Prostate gland (tissue), 2 donors: ENCODE results near the gene BRD3OS. TPM values are rescaled to one million over a fixed set of nuclear protein-coding genes. Genes with fewer than 3 reads are reported as not detected.

Experiments used
- DNase-seq: peaks from one replicate; pipeline ENCODE4 v3.0.0-alpha.2; 2019; ENCODE audit warnings: low spot score
- H3K27ac ChIP-seq, 2 donors: fragments of 200-600 bp; sonication (generic); 2 replicates each; pipeline ENCODE4 v1.5.1; 2017 to 2019
- H3K27me3 ChIP-seq: fragments of 200-600 bp; sonication (generic); replicated peaks from 2 replicates; pipeline ENCODE4 v1.5.1; 2019; ENCODE audit not compliant: insufficient read depth
- H3K36me3 ChIP-seq, 2 donors: fragments of 200-600 bp; sonication (generic); 1 replicate in 1 of 2; 2 replicates in 1 of 2; pipeline versions ENCODE4 v1.5.1 to v1.8.1; 2017 to 2019
- H3K4me1 ChIP-seq: fragments of 200-600 bp; sonication (generic); replicated peaks from 2 replicates; pipeline ENCODE4 v1.5.1; 2019
- H3K4me3 ChIP-seq, 2 donors: fragments of 200-600 bp; sonication (generic); 2 replicates each; pipeline ENCODE4 v1.5.1; 2017 to 2019
- H3K9me3 ChIP-seq: fragments of 200-600 bp; sonication (generic); 2 replicates; pipeline ENCODE4 v1.5.1; 2017
- POLR2A ChIP-seq: fragments of 450-650 bp; IDR thresholded peaks from one replicate; pipeline ENCODE4 v1.6.1; 2016; ENCODE audit warnings: antibody characterized with exemption, mild to moderate bottlenecking
- POLR2AphosphoS5 ChIP-seq: sonication (generic); formaldehyde crosslinking; IDR thresholded peaks from one replicate; pipeline ENCODE4 v1.6.1; 2017; ENCODE audit warnings: antibody characterized with exemption
- WGBS: methylation state at CpG from one replicate; pipeline ENCODE4 v1.1.5; 2018; 5-methylcytosine and 5-hydroxymethylcytosine counted together
- intact Hi-C: fragments of 100-400 bp; cut with DNase I; formaldehyde crosslinking; loops from one replicate; pipeline ENCODE4 v1.14.2; 2022
- total RNA-seq, 2 donors: library from RNA; depleted of rRNA; stranded (reverse); fragments of >200 nt; gene quantifications; one replicate each; pipeline ENCODE4 v1.1.0, GENCODE V29; 2016
- TF ChIP-seq, protein P1 (sequence below), 4 experiments: fragments of 200-600 bp in 2 of 4; fragments of 450-650 bp in 2 of 4; sonication (generic) in 2 of 4; IDR thresholded peaks; 1 replicate in 3 of 4; 2 replicates in 1 of 4; pipeline ENCODE4 v1.5.1; 2016 to 2019; ENCODE audit warnings: antibody characterized with exemption in 4 of 4, mild to moderate bottlenecking in 2 of 4, moderate library complexity in 2 of 4

BRD3OS gene
- total RNA-seq, 2 donors from 2014 or later = 16.2 to 30.1 TPM

DNA sequence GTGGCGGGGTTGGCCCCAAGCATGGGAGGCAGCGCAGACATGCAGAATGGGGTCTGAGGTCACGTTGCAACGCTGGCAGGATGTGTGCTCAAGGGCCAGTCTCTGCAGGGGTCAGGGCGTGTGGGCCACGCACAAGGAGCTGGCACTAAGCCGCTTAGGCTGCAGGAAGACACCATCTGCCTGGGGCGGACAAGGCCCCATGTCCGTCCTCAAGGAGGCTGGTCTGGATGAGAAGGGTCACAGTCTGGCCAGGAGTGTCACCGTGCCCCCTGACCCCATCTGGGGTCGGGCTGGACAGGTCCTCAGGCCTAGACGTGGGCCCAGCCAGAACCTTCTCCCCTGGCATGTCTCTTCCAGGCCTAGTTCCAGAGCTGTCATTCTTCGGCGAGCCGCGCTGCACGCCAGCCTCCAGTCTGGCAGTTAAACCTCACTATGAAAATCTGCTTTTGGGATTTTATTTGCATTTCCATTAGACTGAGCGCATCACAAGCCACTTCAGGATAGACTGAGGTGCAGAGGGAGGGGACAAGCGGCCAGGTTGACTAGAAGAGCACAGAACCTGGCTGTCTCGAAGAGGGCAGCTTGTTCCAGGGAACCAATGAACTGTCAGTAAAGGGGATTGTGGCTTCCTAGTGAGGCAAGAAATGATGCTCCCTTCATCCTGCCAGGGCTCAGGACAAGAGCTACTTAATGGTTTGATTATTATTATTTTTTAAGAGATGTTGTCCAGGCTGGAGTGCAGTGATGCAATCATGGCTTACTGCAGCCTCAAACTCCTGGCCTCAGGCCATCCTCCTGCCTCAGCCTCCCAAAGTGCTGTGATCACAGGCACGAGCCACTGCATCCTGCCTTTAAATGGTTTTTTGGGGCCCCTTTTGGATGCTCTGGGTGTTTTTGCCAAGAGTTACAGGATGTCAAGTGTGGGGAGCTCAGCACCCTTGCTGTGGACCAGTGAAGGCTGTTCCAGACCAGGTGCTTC lies 4.3 kb downstream of the BRD3OS start:
- no peaks in the 10 kb centered on the region for H3K9me3 ChIP-seq
- intact Hi-C loops = loop anchor here (5.0 to 10.0 kb wide), 2 partner anchors 38 to 105 kb away; partner anchors contain the start of genes BRD3 and WDR5
- TF ChIP-seq, protein P1, sequence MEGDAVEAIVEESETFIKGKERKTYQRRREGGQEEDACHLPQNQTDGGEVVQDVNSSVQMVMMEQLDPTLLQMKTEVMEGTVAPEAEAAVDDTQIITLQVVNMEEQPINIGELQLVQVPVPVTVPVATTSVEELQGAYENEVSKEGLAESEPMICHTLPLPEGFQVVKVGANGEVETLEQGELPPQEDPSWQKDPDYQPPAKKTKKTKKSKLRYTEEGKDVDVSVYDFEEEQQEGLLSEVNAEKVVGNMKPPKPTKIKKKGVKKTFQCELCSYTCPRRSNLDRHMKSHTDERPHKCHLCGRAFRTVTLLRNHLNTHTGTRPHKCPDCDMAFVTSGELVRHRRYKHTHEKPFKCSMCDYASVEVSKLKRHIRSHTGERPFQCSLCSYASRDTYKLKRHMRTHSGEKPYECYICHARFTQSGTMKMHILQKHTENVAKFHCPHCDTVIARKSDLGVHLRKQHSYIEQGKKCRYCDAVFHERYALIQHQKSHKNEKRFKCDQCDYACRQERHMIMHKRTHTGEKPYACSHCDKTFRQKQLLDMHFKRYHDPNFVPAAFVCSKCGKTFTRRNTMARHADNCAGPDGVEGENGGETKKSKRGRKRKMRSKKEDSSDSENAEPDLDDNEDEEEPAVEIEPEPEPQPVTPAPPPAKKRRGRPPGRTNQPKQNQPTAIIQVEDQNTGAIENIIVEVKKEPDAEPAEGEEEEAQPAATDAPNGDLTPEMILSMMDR (IDR thresholded peaks at IDR 0.05) = no peak
- TF ChIP-seq POLR2AphosphoS5 = no peak
- TF ChIP-seq POLR2A = no peak
- WGBS = 88% methylated on average over 21 of the region's 21 CpGs
- no peak overlapping the region for H3K27ac ChIP-seq
- no peak overlapping the region for H3K4me3 ChIP-seq
- no peaks in the 10 kb centered on the region for H3K4me1 ChIP-seq
- H3K27me3 ChIP-seq = no peaks in the 10 kb centered on the region
- H3K36me3 ChIP-seq = peaks cover 7 to 14% of the 10 kb centered on the region in 2 donors
- DNase-seq = no peak

DNA sequence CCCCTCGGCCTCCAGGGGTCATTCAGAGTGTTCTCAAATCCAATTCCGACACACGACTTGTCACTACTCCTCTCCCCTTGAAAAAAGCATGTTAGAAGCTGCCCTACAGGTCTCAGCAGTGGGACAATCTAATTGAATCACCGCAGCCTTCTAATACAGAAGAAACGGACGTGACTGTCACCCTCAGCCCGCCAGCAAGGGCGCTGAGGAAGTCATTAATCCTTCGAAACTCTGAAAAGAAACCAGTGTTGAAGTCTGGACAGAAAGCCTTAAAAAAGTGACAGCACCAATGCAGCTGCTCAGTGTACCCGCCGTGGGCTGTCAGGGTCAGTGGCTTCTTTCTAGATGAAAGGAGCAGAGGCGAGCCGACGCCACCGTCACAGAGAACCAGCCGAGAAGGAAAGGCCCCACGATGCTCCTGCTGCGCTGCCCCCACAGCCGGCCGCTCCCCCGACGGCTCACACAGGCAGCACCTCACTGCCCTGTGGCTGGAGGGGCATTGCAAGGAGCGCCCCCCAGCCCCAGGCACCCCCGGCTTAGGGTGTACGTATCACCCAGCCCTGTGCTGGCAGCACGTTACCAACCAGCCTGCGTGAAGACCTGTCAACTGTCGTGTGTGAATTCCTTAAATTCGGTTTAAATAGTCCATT lies 5.7 kb downstream of the BRD3OS start:
- H3K36me3 ChIP-seq = peaks cover 7 to 28% of the 10 kb centered on the region in 2 donors
- no peak overlapping the region for H3K4me3 ChIP-seq
- no peak for DNase-seq
- H3K27ac ChIP-seq = no peak overlapping the region
- H3K4me1 ChIP-seq = no peaks in the 10 kb centered on the region
- intact Hi-C loops = no loop called here
- TF ChIP-seq POLR2AphosphoS5 (no peak), POLR2A (no peak)
- no peaks in the 10 kb centered on the region for H3K9me3 ChIP-seq
- 78% methylated on average over 29 of the region's 29 CpGs for WGBS
- H3K27me3 ChIP-seq = no peaks in the 10 kb centered on the region

GRCh38 chr9:134031783-134032182 lies 6.5 kb downstream of the BRD3OS start:
- intact Hi-C loops = no loop called here
- Histone ChIP-seq H3K9me3 (no peaks in the 10 kb centered on the region), H3K36me3 (peaks cover 7 to 30% of the 10 kb centered on the region in 2 donors), H3K4me3 (no peak overlapping the region), H3K27me3 (no peaks in the 10 kb centered on the region), H3K27ac (no peak overlapping the region), H3K4me1 (no peaks in the 10 kb centered on the region)
- no peak for DNase-seq
- WGBS = 90% methylated on average over 14 of the region's 14 CpGs
- TF ChIP-seq, protein P1 (IDR thresholded peaks at IDR 0.05) = no peak
- TF ChIP-seq POLR2A (no peak), POLR2AphosphoS5 (no peak)

DNA sequence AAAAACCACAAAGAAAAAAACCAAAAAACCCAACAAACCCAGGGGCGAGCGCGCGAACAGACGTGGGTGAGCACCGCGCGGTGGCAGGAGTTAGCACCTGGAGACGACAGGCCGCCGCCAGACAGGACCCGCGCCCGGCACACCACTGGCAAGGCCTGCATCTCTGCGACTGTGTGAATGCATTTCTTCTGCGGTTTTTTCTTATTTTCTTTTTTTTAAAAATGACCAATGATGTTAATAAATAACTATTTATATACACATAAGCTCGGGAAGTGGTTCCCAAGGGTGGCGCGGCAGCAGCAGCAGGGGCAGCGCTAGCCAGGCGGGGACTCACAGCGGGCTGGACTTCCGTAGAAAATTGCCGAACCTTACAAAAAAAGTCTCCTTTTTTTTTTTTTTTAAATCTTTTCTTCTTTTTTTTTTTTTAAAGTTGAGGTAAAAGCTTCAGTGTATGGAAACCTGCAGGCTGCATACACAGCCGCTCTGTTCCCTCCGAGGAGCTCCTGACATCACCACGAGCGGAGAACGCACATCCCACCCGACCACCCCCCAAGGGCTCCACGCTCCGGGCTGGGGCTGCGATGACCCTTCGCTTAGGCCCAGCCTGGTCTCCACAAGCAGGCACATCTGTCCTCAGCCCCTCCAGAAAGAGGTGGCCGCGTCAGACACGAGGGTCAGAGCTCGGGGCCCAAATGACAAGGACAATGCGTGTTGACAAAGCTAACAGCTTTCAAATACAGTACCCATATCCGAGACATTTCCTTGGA lies 7.4 kb downstream of the BRD3OS start:
- Histone ChIP-seq H3K27ac (no peak overlapping the region), H3K9me3 (no peaks in the 10 kb centered on the region), H3K27me3 (no peaks in the 10 kb centered on the region), H3K4me3 (no peak overlapping the region), H3K36me3 (peaks cover 7 to 30% of the 10 kb centered on the region in 2 donors), H3K4me1 (no peaks in the 10 kb centered on the region)
- WGBS = 90% methylated on average over 40 of the region's 40 CpGs
- TF ChIP-seq POLR2AphosphoS5 (no peak), POLR2A (no peak)
- TF ChIP-seq, protein P1 (IDR thresholded peaks at IDR 0.05) = no peak
- DNase-seq = no peak
- intact Hi-C loops = no loop called here
